ENCODE data around the gene AGMAT. TPM values are rescaled to one million over a fixed set of nuclear protein-coding genes. Genes with fewer than 3 reads are reported as not detected.

The AGMAT gene, protein sequence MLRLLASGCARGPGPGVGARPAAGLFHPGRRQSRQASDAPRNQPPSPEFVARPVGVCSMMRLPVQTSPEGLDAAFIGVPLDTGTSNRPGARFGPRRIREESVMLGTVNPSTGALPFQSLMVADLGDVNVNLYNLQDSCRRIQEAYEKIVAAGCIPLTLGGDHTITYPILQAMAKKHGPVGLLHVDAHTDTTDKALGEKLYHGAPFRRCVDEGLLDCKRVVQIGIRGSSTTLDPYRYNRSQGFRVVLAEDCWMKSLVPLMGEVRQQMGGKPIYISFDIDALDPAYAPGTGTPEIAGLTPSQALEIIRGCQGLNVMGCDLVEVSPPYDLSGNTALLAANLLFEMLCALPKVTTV
- total RNA-seq = 2.3 and 3.0 TPM in 2 replicates

GRCh38 chr1:15584489-15585363, at the start of gene AGMAT:
Gene AGMAT, minus strand, starts transcription at chr1:15585051. Its CDS starts 84 bp downstream, at chr1:15584967.

GRCh38 chr1:15617173-15618076, 32.6 kb upstream of the AGMAT start, which contains the start of gene DDI2:
Gene DDI2, plus strand, starts transcription at chr1:15617458. Its CDS starts 213 bp downstream, at chr1:15617671.

DNA sequence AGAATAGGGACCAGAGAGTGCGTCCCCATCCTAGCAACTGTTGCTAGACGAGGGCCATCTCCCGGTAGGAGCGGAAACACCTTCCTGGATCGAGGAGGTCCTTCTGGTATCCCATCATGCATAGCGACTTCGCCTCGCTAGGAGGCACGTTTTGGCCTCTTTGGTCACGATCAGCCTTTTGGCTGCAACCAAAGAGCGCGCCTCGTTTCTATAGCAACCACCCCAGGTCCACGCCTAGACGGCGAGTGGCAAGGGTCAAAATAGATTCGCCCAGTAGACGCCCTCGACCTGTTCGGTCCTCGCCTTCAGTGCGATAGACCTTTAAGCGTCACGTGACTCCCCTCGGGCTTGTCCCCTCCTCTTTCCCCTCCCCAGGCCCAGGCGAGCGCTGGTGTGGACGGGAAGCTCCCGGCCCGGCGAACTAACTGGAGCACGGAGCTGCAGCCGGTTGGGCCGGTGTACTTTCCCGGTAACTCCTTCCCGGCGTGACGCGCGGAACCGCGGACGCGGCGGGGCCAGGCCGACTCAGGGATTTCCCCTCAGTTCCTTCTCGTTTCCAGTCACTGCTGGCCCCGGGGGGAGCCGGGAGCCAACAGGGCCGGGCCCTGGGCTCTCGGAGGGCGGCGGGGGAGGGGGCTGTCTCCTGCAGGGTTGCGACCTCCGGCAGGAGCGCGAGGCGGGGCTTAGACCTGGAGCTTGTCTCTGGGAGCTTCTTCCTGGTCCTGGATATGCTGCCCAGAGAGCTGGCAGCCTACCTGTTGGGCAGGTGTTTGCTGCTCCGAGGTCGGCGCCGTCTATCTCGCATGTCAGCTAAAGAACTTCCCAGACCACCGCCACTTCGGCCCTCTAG, 58.1 kb downstream of the AGMAT start, which contains the start of gene DNAJC16:
DNAJC16 (plus strand) TSS at position 359 of the 850 bp plus-strand sequence. CDS start 2,258 bp downstream, outside the sequence.

GRCh38 chr1:15524021-15524282, 60.9 kb downstream of the AGMAT start, which contains the start of gene CASP9:
Gene CASP9, minus strand, starts transcription at chr1:15524215. Its CDS starts 15 bp downstream, at chr1:15524200.

Other genes with a start within 250 kb of the AGMAT start
- 58.8 and 103 TPM in 2 replicates for gene EFHD2, start 175.2 kb downstream of the AGMAT start, total RNA-seq
- gene CTRC, start 146.6 kb downstream of the AGMAT start, total RNA-seq = not detected in 2 replicates
- not detected in 2 replicates for gene CELA2A, start 128.3 kb downstream of the AGMAT start, total RNA-seq
- gene CELA2B, start 108.9 kb downstream of the AGMAT start, total RNA-seq = not detected in 2 replicates
- gene CASP9, start 60.8 kb downstream of the AGMAT start, total RNA-seq = 7.1 and 9.4 TPM in 2 replicates
- gene DNAJC16, start 58.2 kb downstream of the AGMAT start, total RNA-seq = 9.7 and 10.0 TPM in 2 replicates
- 13.2 and 15.3 TPM in 2 replicates for gene DDI2, start 32.4 kb upstream of the AGMAT start, total RNA-seq
- 38.0 and 38.1 TPM in 2 replicates for gene PLEKHM2, start 99.3 kb upstream of the AGMAT start, total RNA-seq
- gene SLC25A34, start 151.2 kb upstream of the AGMAT start, total RNA-seq = 0.61 TPM in 1 of 2 replicates, not detected in the other
- gene TMEM82, start 157.4 kb upstream of the AGMAT start, total RNA-seq = not detected in 2 replicates
- gene FBLIM1, start 173.7 kb upstream of the AGMAT start, total RNA-seq = 333 and 446 TPM in 2 replicates
- 0.76 and 2.9 TPM in 2 replicates for gene UQCRHL, start 222.6 kb upstream of the AGMAT start, total RNA-seq

Data from epithelial cell of umbilical artery (primary cell).